ENCODE results near the gene AOAH.

The AOAH gene

GRCh38 chr7:36570528-36571189 is 153.6 kb downstream of the AOAH start:
- H3K4me3 ChIP-seq (replicated peaks in 1 of 2; ENCODE audit: low read depth in 2 of 2, low read length in 2 of 2) = no peak overlapping the region
- DNase-seq (ENCODE audit: low read depth in 2 of 2) = no peak
- no peak for TF ChIP-seq CTCF (IDR thresholded peaks at IDR 0.05; ENCODE audit: low read depth, low read length)

DNA sequence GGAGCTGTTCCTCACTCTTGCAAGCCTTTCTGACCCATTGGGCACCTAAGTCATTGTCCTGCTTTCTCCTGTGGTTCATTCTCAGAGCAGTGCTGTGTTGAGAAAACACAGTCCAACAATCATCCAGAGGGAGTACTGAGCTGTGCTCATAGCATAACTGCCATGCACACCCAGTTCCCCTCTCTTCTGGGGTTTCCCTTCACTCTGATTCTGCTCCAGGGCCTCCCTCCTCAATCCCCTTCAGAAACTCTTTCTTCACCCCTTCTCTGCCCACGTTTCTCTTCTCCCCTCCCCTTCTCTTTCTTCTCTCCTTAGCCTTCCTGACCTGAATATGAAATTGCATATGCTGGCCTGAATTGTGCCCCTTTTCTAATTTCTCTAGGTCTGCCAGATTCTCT is 155.8 kb downstream of the AOAH start:
- no peak for TF ChIP-seq CTCF (IDR thresholded peaks at IDR 0.05; ENCODE audit: low read depth, low read length)
- no peak for DNase-seq (ENCODE audit: low read depth in 2 of 2)
- H3K4me3 ChIP-seq (replicated peaks in 1 of 2; ENCODE audit: low read depth in 2 of 2, low read length in 2 of 2) = no peak overlapping the region

DNA sequence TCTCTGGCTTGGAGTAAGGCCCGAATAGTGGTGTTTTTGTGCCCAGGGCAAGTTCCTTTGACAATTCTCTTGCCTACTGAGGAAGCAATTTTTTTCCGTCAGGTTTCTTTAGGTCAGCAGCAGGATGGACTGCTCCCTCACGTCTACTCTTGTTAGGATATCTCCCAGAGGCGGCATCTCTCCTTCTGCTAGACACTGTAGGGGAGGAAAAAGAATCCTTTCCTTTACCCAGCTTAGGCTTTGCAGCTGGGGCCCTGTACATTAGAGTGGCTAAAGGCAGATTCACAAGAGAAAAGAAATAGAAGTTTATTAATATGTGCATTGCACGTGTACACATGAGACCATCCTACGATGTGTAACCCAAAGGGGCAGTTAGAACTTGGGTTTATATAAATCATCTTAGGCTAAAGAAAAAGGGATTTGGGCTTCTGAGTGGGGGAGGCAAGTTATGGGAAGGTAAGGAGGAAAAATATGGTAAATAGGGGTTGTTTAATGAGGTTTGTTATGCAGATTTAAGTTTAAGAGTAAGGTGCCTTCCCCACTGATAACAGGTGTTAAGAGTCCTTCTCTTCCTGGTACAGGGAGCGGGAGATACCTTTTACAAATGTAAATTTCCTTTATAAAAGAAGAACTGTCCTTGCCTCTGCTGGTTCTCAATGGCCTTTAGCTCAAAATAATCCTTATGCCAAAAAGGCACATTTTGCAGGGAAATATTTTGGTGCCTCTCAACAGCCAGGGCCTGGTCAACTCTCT is 156.4 kb downstream of the AOAH start:
- H3K4me3 ChIP-seq (replicated peaks in 1 of 2; ENCODE audit: low read depth in 2 of 2, low read length in 2 of 2) = no peak overlapping the region
- no peak for DNase-seq (ENCODE audit: low read depth in 2 of 2)
- no peak for TF ChIP-seq CTCF (IDR thresholded peaks at IDR 0.05; ENCODE audit: low read depth, low read length)

GRCh38 chr7:36565792-36566356 is 158.4 kb downstream of the AOAH start:
- H3K4me3 ChIP-seq (replicated peaks in 1 of 2; ENCODE audit: low read depth in 2 of 2, low read length in 2 of 2) = no peak overlapping the region
- TF ChIP-seq CTCF (IDR thresholded peaks at IDR 0.05; ENCODE audit: low read depth, low read length) = no peak
- peak; percentile 26 to 53 for DNase-seq (ENCODE audit: low read depth in 2 of 2)

- no peak for DNase-seq (ENCODE audit: low read depth in 2 of 2)
- no peak for TF ChIP-seq CTCF (IDR thresholded peaks at IDR 0.05; ENCODE audit: low read depth, low read length)
- no peak overlapping the region for H3K4me3 ChIP-seq (replicated peaks in 1 of 2; ENCODE audit: low read depth in 2 of 2, low read length in 2 of 2)
Observed at GRCh38 chr7:36564489-36564888, 159.8 kb downstream of the AOAH start.

GRCh38 chr7:36563706-36564327 is 160.5 kb downstream of the AOAH start:
- H3K4me3 ChIP-seq (replicated peaks in 1 of 2; ENCODE audit: low read depth in 2 of 2, low read length in 2 of 2) = no peak overlapping the region
- TF ChIP-seq CTCF (IDR thresholded peaks at IDR 0.05; ENCODE audit: low read depth, low read length) = no peak
- DNase-seq (ENCODE audit: low read depth in 2 of 2) = peak; percentile 18 to 32

All from cardiac fibroblast (primary cell).